ENCODE results near the gene KARS1. TPM values are rescaled to one million over a fixed set of nuclear protein-coding genes. Genes with fewer than 3 reads are reported as not detected.

Gene KARS1
- total and polyA plus RNA-seq, 2 of the 4 experiments (the other 2 are of a cell fraction), result 122 to 228 TPM

GRCh38 chr16:75578212-75578611 lies 69.3 kb downstream of the KARS1 start:
- H3K36me3 ChIP-seq (ENCODE audit: control insufficient read depth, insufficient read depth, low read length), result peaks cover 45% of the 10 kb centered on the region
- dilution Hi-C loops (cut with HindIII; ENCODE audit: low sequenced_read_pairs, unreplicated experiment), result no loop called here
- H2AFZ ChIP-seq (replicated peaks; ENCODE audit: low read length, poor library complexity), result no peak overlapping the region

More at GRCh38 chr16:75578212-75578611, 69.3 kb downstream of the KARS1 start:
- no peak for DNase-seq
- Histone ChIP-seq H2AK9ac (replicated peaks; ENCODE audit: low read depth, low read length, poor library complexity) (no peak overlapping the region), H2BK5ac (ENCODE audit: low read depth, low read length, poor library complexity, severe bottlenecking) (no peak overlapping the region), H3K4ac (ENCODE audit: low read depth, low read length) (no peak overlapping the region), H2AK5ac (ENCODE audit: low read depth, low read length) (no peak overlapping the region), H2BK20ac (ENCODE audit: low read depth, low read length) (no peak overlapping the region), H3K27me3 (ENCODE audit: control insufficient read depth, insufficient read depth, low read length) (no peaks in the 10 kb centered on the region), H3K56ac (ENCODE audit: extremely low read depth, insufficient read depth, low read length) (no peak overlapping the region), H3K9me3 (ENCODE audit: control insufficient read depth, insufficient read depth, low read length) (no peaks in the 10 kb centered on the region), H3K23ac (ENCODE audit: low read depth, low read length) (no peak overlapping the region), H3K4me1 (ENCODE audit: control insufficient read depth, insufficient read depth, low read length) (no peaks in the 10 kb centered on the region), H2BK15ac (ENCODE audit: low read depth, low read length) (no peak overlapping the region), H3K9ac (ENCODE audit: low read depth, low read length) (no peak overlapping the region), H3K4me2 (ENCODE audit: low read depth, low read length) (no peak overlapping the region), H3K79me1 (ENCODE audit: low read depth in 1 of 2, low read length in 2 of 2) (peaks cover 5 to 24% of the 10 kb centered on the region in 2 experiments; a peak in 3 of 4 replicates), H2BK120ac (ENCODE audit: low read depth, low read length) (no peak overlapping the region), H4K20me1 (ENCODE audit: insufficient read depth, low read length) (no peaks in the 10 kb centered on the region), H3K4me3 (ENCODE audit: insufficient read depth, low read depth, low read length) (no peak overlapping the region), H3K18ac (ENCODE audit: low read depth, low read length) (no peak overlapping the region), H4K91ac (ENCODE audit: insufficient read depth, low read depth, low read length) (no peak overlapping the region), H3K14ac (replicated peaks; ENCODE audit: low read depth, low read length) (no peak overlapping the region), H3K27ac (ENCODE audit: insufficient read depth, low read length) (no peak overlapping the region), H4K8ac (ENCODE audit: low read depth in 2 of 2, low read length in 2 of 2) (no peak overlapping the region), H4K5ac (ENCODE audit: low read depth, low read length) (no peak overlapping the region), H3K9me1 (ENCODE audit: insufficient read depth, low read length) (peaks cover 7% of the 10 kb centered on the region; the same call in 1 of the 2 replicates)
- ATAC-seq (ENCODE audit: low read depth), result no peak
- 100% methylated on average over 2 of the region's 7 CpGs; no CpG with 5 or more reads in 1 of the 2 experiments for WGBS, 2 experiments (ENCODE audit: extremely low coverage in 2 of 2, insufficient read length in 1 of 2)
- ChIA-PET POLR2A (ENCODE audit: unreplicated experiment) (no interaction called here), CTCF (no interaction called here)
- intact Hi-C loops (cut with micrococcal nuclease), result no loop called here
- TF ChIP-seq BHLHE40 (IDR thresholded peaks at IDR 0.05; ENCODE audit: low read depth, low read length), result no peak
- no peak for TF ChIP-seq RCOR1 (IDR thresholded peaks at IDR 0.05; ENCODE audit: insufficient replicate concordance, low read length)
- TF ChIP-seq USF2 (IDR thresholded peaks at IDR 0.05; ENCODE audit: low read depth, low read length), result no peak
- no peak for TF ChIP-seq SMC3 (IDR thresholded peaks at IDR 0.05; ENCODE audit: low read depth, low read length)
- TF ChIP-seq, protein P1, sequence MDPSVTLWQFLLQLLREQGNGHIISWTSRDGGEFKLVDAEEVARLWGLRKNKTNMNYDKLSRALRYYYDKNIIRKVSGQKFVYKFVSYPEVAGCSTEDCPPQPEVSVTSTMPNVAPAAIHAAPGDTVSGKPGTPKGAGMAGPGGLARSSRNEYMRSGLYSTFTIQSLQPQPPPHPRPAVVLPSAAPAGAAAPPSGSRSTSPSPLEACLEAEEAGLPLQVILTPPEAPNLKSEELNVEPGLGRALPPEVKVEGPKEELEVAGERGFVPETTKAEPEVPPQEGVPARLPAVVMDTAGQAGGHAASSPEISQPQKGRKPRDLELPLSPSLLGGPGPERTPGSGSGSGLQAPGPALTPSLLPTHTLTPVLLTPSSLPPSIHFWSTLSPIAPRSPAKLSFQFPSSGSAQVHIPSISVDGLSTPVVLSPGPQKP (IDR thresholded peaks at IDR 0.05; ENCODE audit: borderline replicate concordance, low read depth, low read length), result no peak
- TF ChIP-seq MAFK (IDR thresholded peaks at IDR 0.05; ENCODE audit: low read depth, low read length), result no peak
- TF ChIP-seq MXI1 (IDR thresholded peaks at IDR 0.05; ENCODE audit: borderline replicate concordance, low read depth, low read length), result no peak
- TF ChIP-seq FOS (IDR thresholded peaks at IDR 0.05; ENCODE audit: low read depth, low read length), result no peak
- TF ChIP-seq CHD1 (IDR thresholded peaks at IDR 0.05; ENCODE audit: low read depth, low read length), result no peak
- TF ChIP-seq POLR2A (IDR thresholded peaks at IDR 0.05; ENCODE audit: low read depth, low read length), result no peak
- TF ChIP-seq RFX5 (IDR thresholded peaks at IDR 0.05; ENCODE audit: low read depth, low read length), result no peak
- no peak for TF ChIP-seq NFE2L2 (IDR thresholded peaks at IDR 0.05; ENCODE audit: low read depth, low read length)
- TF ChIP-seq CTCF (conservative IDR thresholded peaks at IDR 0.05; ENCODE audit: low read depth, low read length), result no peak
- no peak for TF ChIP-seq RAD21 (IDR thresholded peaks at IDR 0.05; ENCODE audit: low read length)
- no peak for TF ChIP-seq CEBPB (IDR thresholded peaks at IDR 0.05; ENCODE audit: low read depth, low read length)
- in situ Hi-C loops (cut with MboI; ENCODE audit: low sequenced_read_pairs), result loop anchor here (25.0 kb wide), 1 partner anchor 366 kb away; the partner anchor contains the start of genes CTRB1 and CTRB2
- BruUV-seq (replicated peaks), result no TSS peak
